Left lung (tissue), 10 donors: Measurements from ENCODE around the gene IGIP. TPM values are rescaled to one million over a fixed set of nuclear protein-coding genes. Genes with fewer than 3 reads are reported as not detected.

Source experiments
- ATAC-seq: fragments of 200-7000 bp; cut with Tn5 transposase; one replicate; pipeline ENCODE4 v1.9.1; 2020; ENCODE audit warnings: moderate library complexity
- DNase-seq, 4 donors: peaks; one replicate each; pipeline ENCODE4 v3.0.0-alpha.2; 2013 to 2020
- H3K27ac ChIP-seq, 2 donors: fragments of 200-600 bp; sonication (generic) in 1 of 2; one replicate each; pipeline versions ENCODE4 v1.5.0 to v1.8.0; 2020 to 2021
- H3K27me3 ChIP-seq, 2 donors: fragments of 200-600 bp; sonication (generic) in 1 of 2; one replicate each; pipeline versions ENCODE4 v1.5.0 to v1.8.0; 2020 to 2021
- H3K36me3 ChIP-seq, 2 donors: fragments of 200-600 bp; sonication (generic) in 1 of 2; one replicate each; pipeline versions ENCODE4 v1.5.0 to v1.8.0; 2020 to 2021
- H3K4me1 ChIP-seq, 2 donors: fragments of 200-600 bp; one replicate each; pipeline ENCODE4 v1.8.0; 2021
- H3K4me3 ChIP-seq, 2 donors: fragments of 200-600 bp; sonication (generic) in 1 of 2; one replicate each; pipeline versions ENCODE4 v1.5.0 to v1.8.0; 2020 to 2021; ENCODE audit warnings: mild to moderate bottlenecking in 1 of 2
- H3K9me3 ChIP-seq, 2 donors: fragments of 200-600 bp; sonication (generic) in 1 of 2; one replicate each; pipeline versions ENCODE4 v1.5.0 to v1.8.0; 2020 to 2021
- intact Hi-C, 2 donors: fragments of 100-400 bp; cut with DNase I; formaldehyde crosslinking; loops; one replicate each; pipeline versions ENCODE4 v1.11.2 to v1.14.2; 2022
- polyA plus RNA-seq, 6 donors: library from polyadenylated mRNA; unstranded; fragments of 120-200 nt; gene quantifications; one replicate each; pipeline ENCODE4 v1.2.1, GENCODE V29; 2013; ENCODE audit not compliant: insufficient read length in 6 of 6
- total RNA-seq, 2 donors: library from RNA; stranded (reverse); fragmentation: NEBNext Ultra II Directional; extraction: Animal tissue kit (Norgen Biotek cat#: 25700); gene quantifications; one replicate each; pipeline ENCODE4 v1.2.1, GENCODE V29; 2021
- TF ChIP-seq, protein P1 (sequence below), 2 donors: fragments of 200-600 bp; sonication (generic) in 1 of 2; IDR thresholded peaks; one replicate each; pipeline versions ENCODE4 v1.5.0 to v1.8.0; 2021; ENCODE audit warnings: antibody characterized with exemption in 2 of 2
- donor health status: DM: no; HTN: yes; CAD: no.
- donor health status: DM: no; HTN: no; CAD: no.

The IGIP gene
- total and polyA plus RNA-seq, 8 donors: 4.2 to 13.7 (median 6.0) TPM

GRCh38 chr5:140118302-140118936, 7.3 kb upstream of the IGIP start:
- TF ChIP-seq, protein P1, sequence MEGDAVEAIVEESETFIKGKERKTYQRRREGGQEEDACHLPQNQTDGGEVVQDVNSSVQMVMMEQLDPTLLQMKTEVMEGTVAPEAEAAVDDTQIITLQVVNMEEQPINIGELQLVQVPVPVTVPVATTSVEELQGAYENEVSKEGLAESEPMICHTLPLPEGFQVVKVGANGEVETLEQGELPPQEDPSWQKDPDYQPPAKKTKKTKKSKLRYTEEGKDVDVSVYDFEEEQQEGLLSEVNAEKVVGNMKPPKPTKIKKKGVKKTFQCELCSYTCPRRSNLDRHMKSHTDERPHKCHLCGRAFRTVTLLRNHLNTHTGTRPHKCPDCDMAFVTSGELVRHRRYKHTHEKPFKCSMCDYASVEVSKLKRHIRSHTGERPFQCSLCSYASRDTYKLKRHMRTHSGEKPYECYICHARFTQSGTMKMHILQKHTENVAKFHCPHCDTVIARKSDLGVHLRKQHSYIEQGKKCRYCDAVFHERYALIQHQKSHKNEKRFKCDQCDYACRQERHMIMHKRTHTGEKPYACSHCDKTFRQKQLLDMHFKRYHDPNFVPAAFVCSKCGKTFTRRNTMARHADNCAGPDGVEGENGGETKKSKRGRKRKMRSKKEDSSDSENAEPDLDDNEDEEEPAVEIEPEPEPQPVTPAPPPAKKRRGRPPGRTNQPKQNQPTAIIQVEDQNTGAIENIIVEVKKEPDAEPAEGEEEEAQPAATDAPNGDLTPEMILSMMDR (IDR thresholded peaks at IDR 0.05): no peak
- no peak for ATAC-seq
- Histone ChIP-seq H3K9me3 (no peaks in the 10 kb centered on the region), H3K27me3 (peaks cover 0 to under 1% of the 10 kb centered on the region in 2 donors), H3K27ac (no peak overlapping the region), H3K4me3 (no peak overlapping the region), H3K4me1 (peaks cover 21 to 54% of the 10 kb centered on the region in 2 donors), H3K36me3 (no peaks in the 10 kb centered on the region)
- intact Hi-C loops: no loop called here
- no peak for DNase-seq

DNA sequence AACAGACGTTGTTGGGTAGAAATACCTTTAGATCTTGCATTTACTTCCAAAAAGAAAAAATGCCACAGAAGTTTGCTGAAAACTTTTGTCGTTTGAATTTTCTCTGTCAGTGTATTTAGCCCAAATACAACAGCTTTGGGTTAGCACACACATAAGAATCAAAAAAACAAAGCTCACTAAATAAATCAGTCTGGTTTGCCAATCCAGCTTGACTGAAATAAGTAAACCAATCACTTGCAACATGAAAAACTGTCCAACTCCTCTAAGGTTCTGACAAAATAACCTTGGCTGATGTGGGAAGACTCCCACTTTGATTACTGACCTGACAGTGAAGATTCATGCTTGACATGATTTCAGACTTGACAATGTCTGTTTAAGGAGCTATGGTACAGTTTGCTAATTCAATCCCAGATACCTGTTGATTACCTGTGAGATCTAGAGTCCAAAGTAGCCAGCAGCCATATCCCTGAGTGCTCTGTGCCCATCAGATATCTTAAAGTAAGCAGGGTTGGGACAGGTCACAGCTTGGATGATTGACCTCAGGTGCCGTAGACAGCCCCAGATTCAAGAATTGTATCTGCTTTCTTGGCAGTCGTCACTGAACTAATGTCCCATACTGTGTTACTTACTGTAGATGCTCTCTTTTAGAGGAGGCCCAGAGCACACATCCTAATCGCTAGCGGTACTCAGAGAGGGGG, 727 bp downstream of the IGIP start:
- H3K27me3 ChIP-seq: no peaks in the 10 kb centered on the region
- H3K9me3 ChIP-seq: no peaks in the 10 kb centered on the region
- intact Hi-C loops: no loop called here
- H3K27ac ChIP-seq: no peak overlapping the region
- DNase-seq: no peak
- no peaks in the 10 kb centered on the region for H3K36me3 ChIP-seq
- H3K4me3 ChIP-seq: no peak overlapping the region
- TF ChIP-seq, protein P1 (IDR thresholded peaks at IDR 0.05): no peak
- H3K4me1 ChIP-seq: peaks cover 5 to 15% of the 10 kb centered on the region in 2 donors
- ATAC-seq: no peak

DNA sequence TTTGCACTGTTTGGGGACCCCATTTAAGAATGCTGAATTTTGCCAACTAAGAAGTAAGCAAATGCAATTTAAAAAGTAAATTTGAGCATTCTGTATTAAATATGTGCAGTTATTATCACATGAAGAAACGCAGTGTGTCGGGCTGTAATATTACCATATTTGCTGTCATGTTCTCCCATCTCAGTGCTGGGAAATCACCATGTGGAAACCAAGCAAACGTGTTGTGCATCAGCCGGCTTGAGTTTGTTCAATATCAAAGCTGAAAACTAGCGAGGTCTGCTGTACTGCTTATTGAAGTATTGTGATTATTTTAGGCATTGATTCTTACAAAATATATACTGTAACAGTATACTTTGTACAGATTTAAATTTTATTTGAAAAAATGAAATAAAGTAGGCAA, 2.6 kb downstream of the IGIP start:
- intact Hi-C loops: no loop called here
- TF ChIP-seq, protein P1 (IDR thresholded peaks at IDR 0.05): no peak
- H3K4me3 ChIP-seq: no peak overlapping the region
- no peak overlapping the region for H3K27ac ChIP-seq
- ATAC-seq (no peak), DNase-seq (no peak)
- peaks cover 12 to 22% of the 10 kb centered on the region in 2 donors for H3K4me1 ChIP-seq
- H3K27me3 ChIP-seq: no peaks in the 10 kb centered on the region
- H3K9me3 ChIP-seq: no peaks in the 10 kb centered on the region
- no peaks in the 10 kb centered on the region for H3K36me3 ChIP-seq

- no peak overlapping the region for H3K27ac ChIP-seq
- no peak for DNase-seq
- intact Hi-C loops: no loop called here
Observed at GRCh38 chr5:140130949-140131733, 5.4 kb downstream of the IGIP start.

More at GRCh38 chr5:140130949-140131733, 5.4 kb downstream of the IGIP start:
- Histone ChIP-seq H3K4me3 (no peak overlapping the region), H3K27me3 (no peaks in the 10 kb centered on the region), H3K9me3 (no peaks in the 10 kb centered on the region), H3K4me1 (peaks cover 12 to 25% of the 10 kb centered on the region in 2 donors), H3K36me3 (no peaks in the 10 kb centered on the region)
- TF ChIP-seq, protein P1 (IDR thresholded peaks at IDR 0.05): no peak
- no peak for ATAC-seq
